ENCODE measurements around the gene MTFP1. TPM values are rescaled to one million over a fixed set of nuclear protein-coding genes. Genes with fewer than 3 reads are reported as not detected.

Gene MTFP1
- total and polyA plus RNA-seq, 9 of the 15 experiments (the other 6 are each of a cell fraction or from before 2014, with no cell fraction given), result 10.7 to 52.0 (median 30.1) TPM

GRCh38 chr22:30433773-30434172 is 8.2 kb downstream of the MTFP1 start (continued):
- TF ChIP-seq ERF (CRISPR knock-in tag; IDR thresholded peaks at IDR 0.05) (no peak), E2F4 (CRISPR knock-in tag; IDR thresholded peaks at IDR 0.05; ENCODE audit: low read depth) (no peak), MCM5 (IDR thresholded peaks at IDR 0.05; ENCODE audit: low read depth) (no peak), NRF1 (conservative IDR thresholded peaks at IDR 0.05 in 1 of 2, IDR thresholded peaks at IDR 0.05 in 1 of 2) (no peak), ZNF311 (CRISPR knock-in tag; IDR thresholded peaks at IDR 0.05) (no peak), NCOA6 (IDR thresholded peaks at IDR 0.05) (no peak), SOX6 (IDR thresholded peaks at IDR 0.05) (no peak), ATF1 (CRISPR knock-in tag; IDR thresholded peaks at IDR 0.05) (no peak), ATF1 (tag; IDR thresholded peaks at IDR 0.05) (no peak)
- TF ChIP-seq, protein P1, sequence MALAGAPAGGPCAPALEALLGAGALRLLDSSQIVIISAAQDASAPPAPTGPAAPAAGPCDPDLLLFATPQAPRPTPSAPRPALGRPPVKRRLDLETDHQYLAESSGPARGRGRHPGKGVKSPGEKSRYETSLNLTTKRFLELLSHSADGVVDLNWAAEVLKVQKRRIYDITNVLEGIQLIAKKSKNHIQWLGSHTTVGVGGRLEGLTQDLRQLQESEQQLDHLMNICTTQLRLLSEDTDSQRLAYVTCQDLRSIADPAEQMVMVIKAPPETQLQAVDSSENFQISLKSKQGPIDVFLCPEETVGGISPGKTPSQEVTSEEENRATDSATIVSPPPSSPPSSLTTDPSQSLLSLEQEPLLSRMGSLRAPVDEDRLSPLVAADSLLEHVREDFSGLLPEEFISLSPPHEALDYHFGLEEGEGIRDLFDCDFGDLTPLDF (CRISPR knock-in tag; IDR thresholded peaks at IDR 0.05), result no peak

DNA sequence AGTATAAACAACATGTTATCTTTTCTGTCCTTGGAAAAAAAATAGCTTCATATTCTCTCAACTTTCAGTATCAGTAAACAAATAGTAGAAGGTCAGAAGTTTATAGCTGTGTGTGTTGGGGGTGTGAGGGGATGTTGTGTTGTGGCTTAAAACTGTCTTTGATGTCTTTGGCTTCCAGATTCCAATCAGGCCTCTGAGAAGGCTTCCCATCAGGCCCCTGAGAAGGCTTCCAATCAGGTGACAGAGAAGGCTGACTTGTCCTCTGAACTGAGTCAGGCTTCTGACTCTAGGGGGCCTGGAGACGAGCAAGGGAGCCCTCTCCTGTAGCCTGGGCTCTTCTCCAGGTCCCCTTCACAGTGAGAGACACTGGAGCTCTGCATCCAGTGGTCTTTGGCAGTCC is 9.3 kb downstream of the MTFP1 start:
- Histone ChIP-seq H3K27ac (ENCODE audit: extremely low read depth, low read depth, low read length) (peak overlapping the region; percentile 65), H3K4me2 (ENCODE audit: insufficient read depth, low read length) (0 out of 2 replicates have a peak overlapping the region, but pooled peaks have one; percentile 7), H3K9me3 (replicated peaks; ENCODE audit: control insufficient read depth, insufficient read depth, low read depth, low read length) (no peaks in the 10 kb centered on the region; the same call in 1 of the 2 replicates), H3K4me3 (no peak overlapping the region), H4K20me1 (replicated peaks; ENCODE audit: control insufficient read depth, insufficient read depth, low read length) (no peaks in the 10 kb centered on the region), H3K9me1 (ENCODE audit: control insufficient read depth, insufficient read depth, low read length) (no peaks in the 10 kb centered on the region), H3K36me3 (ENCODE audit: control insufficient read depth, insufficient read depth, low read length) (no peaks in the 10 kb centered on the region), H3K4me1 (replicated peaks in 1 of 2; ENCODE audit: control insufficient read depth in 2 of 2, insufficient read depth in 2 of 2, low read length in 2 of 2) (peaks cover 21 to 25% of the 10 kb centered on the region in 2 experiments), H3K27me3 (ENCODE audit: control insufficient read depth in 2 of 2, insufficient read depth in 2 of 2, low read length in 2 of 2) (no peaks in the 10 kb centered on the region), H2AFZ (ENCODE audit: low read depth, low read length) (peak overlapping the region; percentile 87), H3K79me2 (ENCODE audit: control insufficient read depth, insufficient read depth, low read length) (no peaks in the 10 kb centered on the region), H3K9ac (ENCODE audit: insufficient read depth in 1 of 2, low read depth in 2 of 2, low read length in 2 of 2) (0 out of 4 replicates have a peak overlapping the region, but pooled peaks of 1 of the 2 experiments have one; percentile 9)
- CTCF ChIA-PET (ENCODE audit: low intra/inter-chr PET ratio), result no interaction called here
- no TSS peak for BruUV-seq (replicated peaks)
- no peak for FAIRE-seq
- in situ Hi-C loops (cut with MboI) (no loop called here), intact Hi-C loops (cut with micrococcal nuclease) (no loop called here)
- POLR2A ChIA-PET, result no interaction called here
- peak; percentile 58 for ATAC-seq
- 14% methylated on average over 1 of the region's 1 CpG for WGBS (ENCODE audit: insufficient coverage, low coverage, missing lambda C conversion rate)
- peak in 2 of 4 experiments; percentile 24 to 38 for DNase-seq (ENCODE audit: extremely low read depth in 1 of 4, low spot score in 3 of 4)
- TF ChIP-seq, protein P1 (CRISPR knock-in tag; IDR thresholded peaks at IDR 0.05), result no peak
- TF ChIP-seq MEIS2 (IDR thresholded peaks at IDR 0.05; ENCODE audit: partially characterized antibody) (no peak), NRF1 (conservative IDR thresholded peaks at IDR 0.05 in 1 of 2, IDR thresholded peaks at IDR 0.05 in 1 of 2) (no peak), TAL1 (IDR thresholded peaks at IDR 0.05) (no peak), ZBTB1 (CRISPR knock-in tag; IDR thresholded peaks at IDR 0.05; ENCODE audit: borderline replicate concordance, low read depth) (no peak), TCF7L2 (IDR thresholded peaks at IDR 0.05; ENCODE audit: low read depth, low read length) (no peak), KDM2B (CRISPR knock-in tag; IDR thresholded peaks at IDR 0.05) (no peak), TOE1 (IDR thresholded peaks at IDR 0.05; ENCODE audit: borderline replicate concordance) (no peak), TOE1 (CRISPR knock-in tag; IDR thresholded peaks at IDR 0.05; ENCODE audit: borderline replicate concordance, low read depth) (no peak), HDGF (IDR thresholded peaks at IDR 0.05) (no peak), YY1 (IDR thresholded peaks at IDR 0.05; ENCODE audit: borderline replicate concordance in 1 of 3, control insufficient read depth in 1 of 3, extremely low read depth in 1 of 3, insufficient read depth in 3 of 3, insufficient read length in 1 of 3, insufficient replicate concordance in 2 of 3, low read depth in 1 of 3, low read length in 2 of 3) (no peak)
